Suprapubic skin (tissue), 4 donors: ENCODE data around the gene SETD2.

Source experiments
- CTCF ChIP-seq, 2 donors: fragments of 200-600 bp in 1 of 2; fragments of 450-650 bp in 1 of 2; sonication (generic) in 1 of 2; IDR thresholded peaks; one replicate each; pipeline ENCODE4 v1.5.1; 2016 to 2019; ENCODE audit warnings: antibody characterized with exemption in 2 of 2, mild to moderate bottlenecking in 1 of 2, moderate library complexity in 1 of 2
- POLR2A ChIP-seq, 2 donors: fragments of 450-650 bp; IDR thresholded peaks; one replicate each; pipeline ENCODE4 v1.6.1; 2017; ENCODE audit warnings: antibody characterized with exemption in 2 of 2, mild to moderate bottlenecking in 2 of 2, moderate library complexity in 2 of 2
- POLR2AphosphoS5 ChIP-seq, 3 donors: sonication (generic); formaldehyde crosslinking; IDR thresholded peaks; one replicate each; pipeline ENCODE4 v1.6.1; 2017; ENCODE audit warnings: antibody characterized with exemption in 3 of 3

GRCh38 chr3:47012342-47013230, 151.3 kb downstream of the SETD2 start:
- TF ChIP-seq CTCF (IDR thresholded peaks at IDR 0.05) (no peak), POLR2AphosphoS5 (IDR thresholded peaks at IDR 0.05) (no peak), POLR2A (IDR thresholded peaks at IDR 0.05) (no peak)
